NCI-H1105 treated with DMSO at 0.1 percent for 48 hours (cell line): Measurements from ENCODE around the gene FFAR2.
A peak's percentile ranks its signal among the peaks of the same experiment; 100 is the strongest.

Source experiments
- DNase-seq: peaks from one replicate; lab custom pipeline; 2025; lab: John Stamatoyannopoulos, UW

Gene FFAR2

DNA sequence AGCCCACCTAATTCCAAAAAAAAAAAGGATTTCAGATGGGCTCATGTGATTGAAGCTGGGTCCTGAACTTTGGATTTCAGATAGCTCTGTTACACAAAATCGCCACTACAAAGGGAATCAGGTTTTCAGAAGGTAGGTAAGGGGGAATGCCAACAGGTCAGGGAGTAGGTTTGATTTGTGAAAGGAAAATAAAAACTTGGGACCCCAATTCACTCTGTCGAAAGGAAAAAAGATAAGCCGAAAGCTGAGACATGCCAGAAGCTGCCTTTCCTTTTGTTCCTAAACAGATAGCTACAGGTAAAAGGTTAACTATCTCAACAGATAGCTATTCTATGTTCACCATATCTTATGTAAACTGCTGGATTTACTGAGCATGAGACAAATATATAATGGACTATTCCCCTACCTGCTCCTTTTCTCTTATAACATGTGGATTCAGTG lies 38.2 kb downstream of the FFAR2 start:
- no peak for DNase-seq

DNA sequence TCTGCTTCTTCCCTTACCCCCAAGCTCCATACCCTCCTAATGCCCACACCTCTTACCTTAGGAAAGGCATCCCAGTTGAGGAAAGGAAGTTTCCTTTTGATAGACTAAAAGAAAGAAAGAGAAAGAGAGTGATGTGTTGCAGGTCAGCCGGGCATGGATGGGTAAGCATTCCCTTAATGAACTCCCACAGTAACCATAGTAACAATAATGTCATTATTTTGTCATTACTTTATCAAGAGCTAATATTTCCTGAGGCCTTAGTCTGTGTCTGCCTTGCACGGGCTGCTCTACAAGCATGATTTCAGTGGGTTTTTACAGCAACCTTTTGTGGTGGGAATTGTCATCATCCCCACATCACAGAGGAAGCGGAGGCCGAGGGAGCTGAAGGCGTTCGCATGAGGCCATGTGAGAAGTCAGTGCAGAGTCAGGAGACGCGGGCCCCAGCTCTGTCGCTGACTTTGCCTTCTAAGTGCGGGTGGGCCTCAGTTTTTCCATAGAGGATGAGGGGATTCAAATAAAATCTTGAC lies 39.7 kb downstream of the FFAR2 start:
- DNase-seq: no peak

DNA sequence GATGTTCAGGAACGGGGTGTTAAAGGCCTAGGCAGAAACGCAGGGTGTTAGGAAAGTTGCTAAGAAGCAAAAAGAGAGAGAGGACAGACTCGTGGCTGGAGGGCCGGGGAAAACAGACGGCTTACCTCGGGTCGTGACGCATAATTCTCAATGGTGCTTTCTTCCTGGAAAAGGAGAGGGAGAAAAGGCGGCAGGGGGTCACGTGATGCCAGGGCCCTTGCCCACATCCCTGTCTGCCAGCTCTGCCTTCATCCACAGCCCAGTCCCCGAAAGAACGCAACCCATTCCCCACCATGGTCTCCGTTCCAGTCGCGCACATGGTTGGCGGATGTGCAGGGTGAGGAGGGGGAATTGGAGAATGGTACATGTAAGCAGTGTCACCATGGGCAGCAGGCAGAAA lies 40.6 kb downstream of the FFAR2 start:
- DNase-seq: no peak

DNA sequence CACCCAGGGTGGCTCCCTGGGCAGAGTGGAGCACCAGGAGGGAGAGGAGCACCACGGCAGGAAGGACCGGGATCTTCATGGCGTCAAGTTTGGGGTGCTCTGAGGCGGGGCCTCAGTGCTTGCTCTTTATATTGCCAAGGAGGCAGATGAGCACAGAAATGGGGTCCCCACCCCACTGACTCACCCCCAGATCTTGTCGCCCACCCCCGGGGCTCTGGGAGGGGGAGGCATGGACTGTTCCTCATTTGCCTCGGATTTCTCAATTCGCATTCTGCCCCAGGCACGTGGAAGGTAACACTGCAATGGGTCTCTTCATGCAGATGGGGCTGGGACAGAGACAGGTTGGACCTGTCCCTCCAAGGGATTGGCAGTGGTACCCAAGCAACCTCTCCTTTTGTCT lies 42.3 kb downstream of the FFAR2 start, which contains the start of gene KRTDAP:
KRTDAP (minus strand) TSS at position 101 of the 400 bp plus-strand sequence; CDS start at position 79, 22 bp downstream.
- DNase-seq: no peak

DNA sequence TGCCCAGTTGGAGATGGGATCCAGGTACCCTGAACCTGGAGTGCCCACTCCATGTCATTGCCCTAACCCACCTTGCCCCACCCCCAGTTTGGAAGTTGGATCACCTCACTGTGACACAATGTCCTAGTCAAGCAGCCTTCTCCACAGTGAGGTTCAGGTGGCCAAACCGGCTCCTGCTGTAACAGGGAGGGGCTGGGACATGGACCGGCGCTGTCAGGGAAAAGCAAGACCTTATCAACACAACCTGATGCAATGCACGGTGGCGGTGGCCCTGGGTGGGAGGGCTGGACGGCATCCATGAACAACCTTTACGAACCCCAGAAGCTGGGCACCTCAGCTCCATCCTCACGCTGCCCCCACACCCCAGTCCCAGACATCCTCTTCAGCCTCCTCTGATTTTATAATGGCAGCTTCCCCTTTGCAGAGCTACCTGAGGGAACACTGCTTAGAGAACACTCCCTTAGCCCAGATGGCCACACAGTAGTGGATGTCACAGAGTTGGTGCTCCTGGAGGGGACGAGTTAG lies 43.8 kb downstream of the FFAR2 start:
- no peak for DNase-seq

DNA sequence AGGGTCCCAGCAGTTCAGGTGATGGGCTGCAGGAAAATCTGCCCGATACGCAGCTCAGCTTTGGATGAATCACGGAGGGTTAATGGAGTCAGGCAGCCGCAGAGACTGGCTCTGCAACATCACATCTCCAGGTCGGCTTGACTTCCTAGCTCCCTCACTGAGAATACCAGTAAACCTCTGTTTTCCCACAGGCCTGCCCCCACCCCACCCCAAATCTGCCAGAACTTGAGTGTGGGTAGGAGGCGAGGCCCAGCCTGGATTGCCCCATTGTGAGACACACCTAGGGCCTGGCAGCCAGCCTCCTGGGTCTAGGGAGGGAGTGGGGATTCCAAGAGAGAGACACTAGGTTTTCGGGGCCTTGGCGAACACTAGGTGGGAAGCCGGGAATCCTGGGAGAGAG lies 45.9 kb downstream of the FFAR2 start:
- no peak for DNase-seq

DNA sequence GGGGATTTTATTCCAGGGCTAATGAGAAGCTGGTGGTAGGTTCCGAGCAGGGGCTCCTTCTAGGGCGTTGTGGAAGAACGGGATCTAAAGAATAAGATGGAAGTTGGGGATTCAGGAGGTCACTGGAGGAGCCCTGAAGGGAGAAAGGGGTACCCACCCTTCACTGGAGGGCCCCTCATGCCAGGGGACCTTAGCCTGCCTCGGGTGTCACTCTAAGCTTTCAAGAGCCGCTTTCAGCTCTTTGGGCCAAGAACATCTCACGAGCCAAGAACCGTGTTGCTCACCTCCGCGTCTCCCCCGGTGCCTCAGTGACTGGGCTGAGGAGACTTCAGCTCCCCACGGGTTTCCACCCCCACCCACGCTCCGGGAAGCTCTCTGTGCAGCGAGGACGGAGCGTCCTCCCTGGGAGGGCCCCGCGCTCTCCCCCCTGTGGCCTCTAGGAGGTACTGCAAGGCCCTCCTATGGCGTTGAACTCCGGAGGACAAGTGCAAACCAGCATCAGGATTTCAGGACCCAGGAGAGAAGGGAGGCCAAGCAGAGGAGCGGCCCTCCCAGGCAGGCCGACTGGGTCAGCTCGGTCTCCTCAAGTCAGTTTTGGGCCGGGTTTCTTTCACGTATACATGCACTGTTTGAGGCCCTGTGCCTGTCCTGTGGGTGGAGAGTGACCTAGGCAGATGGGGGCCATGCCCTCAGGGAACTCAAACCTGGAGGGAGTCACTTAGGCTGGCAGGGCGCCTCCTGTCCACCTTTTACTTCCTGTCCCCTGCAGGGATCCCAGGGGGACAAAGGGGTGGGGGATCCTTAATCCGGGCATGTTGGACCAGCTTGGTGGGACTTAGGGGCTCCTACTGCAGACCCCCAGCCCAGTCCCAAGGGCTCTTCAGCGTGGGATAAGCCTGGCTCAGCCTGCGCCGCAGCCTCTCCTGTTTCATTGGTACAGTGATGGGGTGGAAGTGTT lies 47.3 kb downstream of the FFAR2 start:
- DNase-seq: peak; percentile 45

DNA sequence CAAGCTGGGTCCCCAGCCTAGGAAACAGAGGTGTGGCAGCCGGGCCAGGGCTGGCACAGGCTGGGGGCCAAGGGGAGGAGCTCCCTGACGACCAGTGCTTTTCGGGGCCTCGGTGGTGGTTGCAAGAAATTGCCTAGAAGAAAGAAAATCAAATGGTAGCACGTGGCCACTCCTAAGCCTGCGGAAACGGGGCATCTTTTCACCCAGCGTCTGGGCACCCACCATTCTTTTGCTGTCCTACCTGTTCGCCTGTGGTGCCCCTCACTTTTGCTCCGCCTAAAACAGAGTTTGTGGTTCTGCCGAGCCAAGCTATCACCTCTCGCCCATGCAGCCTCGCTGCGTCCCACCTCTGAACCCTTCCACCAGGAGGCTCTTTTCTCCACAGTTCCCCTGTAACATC lies 49.3 kb downstream of the FFAR2 start:
- DNase-seq: no peak

DNA sequence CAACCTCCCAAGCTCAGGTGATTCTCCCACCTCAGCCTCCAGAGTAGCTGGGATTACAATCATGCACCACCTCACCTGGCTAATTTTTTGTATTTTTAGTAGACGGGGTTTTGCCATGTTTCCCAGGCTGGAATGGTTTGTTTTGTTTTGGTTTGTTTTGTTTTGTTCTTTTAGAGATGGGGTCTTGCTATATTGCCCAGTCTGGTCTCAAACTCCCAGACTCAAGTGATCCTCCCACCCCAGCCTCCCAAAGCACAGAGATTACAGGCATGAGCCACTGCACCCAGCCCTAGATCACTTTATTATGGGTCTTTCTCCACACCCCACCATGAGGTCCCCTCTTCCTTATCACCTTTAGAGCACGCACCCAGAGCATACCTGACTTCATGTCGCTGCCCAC lies 50.2 kb downstream of the FFAR2 start:
- no peak for DNase-seq

DNA sequence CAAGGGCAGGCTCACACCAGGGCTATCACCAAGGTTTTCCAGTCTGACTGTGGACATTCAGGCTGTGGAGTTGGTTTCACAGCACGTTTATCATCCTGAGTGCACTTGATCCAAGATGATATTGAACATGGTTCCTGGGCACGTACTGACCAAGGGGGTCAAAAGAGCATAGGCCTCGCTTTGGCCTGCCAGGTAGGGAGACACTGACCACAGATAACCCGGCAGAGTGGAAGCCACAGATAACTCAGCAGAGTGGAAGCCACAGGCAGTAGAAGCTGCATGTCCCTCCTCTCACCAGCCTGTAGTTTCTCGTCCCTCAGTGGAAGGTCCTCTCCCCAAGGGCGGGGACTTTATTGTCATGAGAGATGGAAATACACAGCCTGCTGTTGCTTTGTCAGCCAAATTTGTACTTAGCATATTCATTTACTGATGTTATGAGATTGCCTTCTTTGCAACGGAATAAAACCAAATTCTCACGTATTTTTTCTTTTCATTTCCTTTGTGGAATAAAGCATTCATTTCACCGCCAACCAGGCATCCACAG lies 51.0 kb downstream of the FFAR2 start:
- no peak for DNase-seq

DNA sequence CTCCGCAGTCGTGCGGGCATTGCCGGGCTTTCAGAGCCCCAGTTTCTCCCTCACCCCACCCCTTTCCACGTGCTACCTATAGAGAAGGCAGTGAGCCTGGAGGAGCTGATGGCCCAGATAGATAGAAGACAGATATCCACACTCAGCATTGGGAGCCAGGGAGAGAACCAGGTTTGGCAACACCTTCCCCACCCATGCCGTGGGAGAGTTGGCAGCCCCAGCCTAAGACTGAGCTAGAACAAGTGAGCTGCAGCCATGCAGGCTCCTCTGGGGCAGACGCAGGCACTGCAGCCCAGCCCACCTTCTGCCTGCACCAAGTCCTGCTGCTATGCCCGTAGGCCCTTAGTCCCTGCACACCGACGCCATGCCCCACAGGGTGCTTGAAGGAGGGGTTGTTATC lies 52.6 kb downstream of the FFAR2 start:
- DNase-seq: no peak
